Natural killer cell (primary cell): Measurements from ENCODE around the gene DUSP15. TPM values are rescaled to one million over a fixed set of nuclear protein-coding genes. Genes with fewer than 3 reads are reported as not detected.

Experiments
- ATAC-seq, 3 donors: fragments of 150-1000 bp in 2 of 3; fragments of 200-7000 bp in 1 of 3; cut with Tn5 transposase; 1 replicate in 1 of 3; 2 replicates in 2 of 3; pipeline ENCODE4 v1.10.0; 2021; ENCODE audit warnings: mild to moderate bottlenecking in 2 of 3, moderate library complexity in 2 of 3
- DNase-seq, 2 donors: peaks; one replicate each; pipeline versions ENCODE4 v3.0.0 to v3.0.0-alpha.2; 2013 to 2021; ENCODE audit warnings: mixed read lengths in 1 of 2
- H3K27ac ChIP-seq: one replicate; pipeline ENCODE4 v1.5.1; 2013; ENCODE audit warnings: mild to moderate bottlenecking, low read length
- H3K27me3 ChIP-seq: one replicate; pipeline ENCODE4 v1.6.1; 2013; ENCODE audit warnings: low read length; ENCODE audit not compliant: control insufficient read depth, insufficient read depth
- H3K36me3 ChIP-seq: one replicate; pipeline ENCODE4 v1.6.1; 2013; ENCODE audit warnings: low read length; ENCODE audit not compliant: control insufficient read depth, insufficient read depth
- H3K4me1 ChIP-seq: one replicate; pipeline ENCODE4 v1.6.1; 2013; ENCODE audit warnings: low read length; ENCODE audit not compliant: control insufficient read depth, insufficient read depth
- H3K4me3 ChIP-seq: one replicate; pipeline ENCODE4 v1.5.1; 2013; ENCODE audit warnings: low read length
- H3K9me3 ChIP-seq: one replicate; pipeline ENCODE4 v1.6.1; 2013; ENCODE audit warnings: low read length; ENCODE audit not compliant: control insufficient read depth, insufficient read depth
- H3K27ac Mint-ChIP-seq, 2 donors: one replicate each; pipeline ENCODE4 v1.8.0; 2022; ENCODE audit warnings: mild to moderate bottlenecking in 2 of 2, mixed read lengths in 2 of 2, moderate library complexity in 1 of 2
- H3K27me3 Mint-ChIP-seq, 2 donors: one replicate each; pipeline ENCODE4 v1.8.0; 2022; ENCODE audit warnings: low read depth in 2 of 2, mixed read lengths in 2 of 2
- H3K36me3 Mint-ChIP-seq: one replicate; pipeline ENCODE4 v1.8.0; 2022; ENCODE audit warnings: mixed read lengths
- H3K4me1 Mint-ChIP-seq, 2 donors: one replicate each; pipeline ENCODE4 v1.8.0; 2022; ENCODE audit warnings: mixed read lengths in 2 of 2
- H3K4me3 Mint-ChIP-seq: one replicate; pipeline ENCODE4 v1.8.0; 2022; ENCODE audit warnings: mild to moderate bottlenecking, moderate library complexity, mixed read lengths
- H3K9me3 Mint-ChIP-seq, 2 donors: one replicate each; pipeline ENCODE4 v1.8.0; 2022; ENCODE audit warnings: mixed read lengths in 2 of 2
- WGBS: methylation state at CpG from one replicate; pipeline ENCODE4 v1.1.7; 2013; ENCODE audit warnings: missing lambda C conversion rate; ENCODE audit not compliant: insufficient coverage; 5-methylcytosine and 5-hydroxymethylcytosine counted together
- intact Hi-C: fragments of 100-400 bp; cut with micrococcal nuclease; formaldehyde crosslinking; loops from one replicate; pipeline ENCODE4 v1.14.2; 2022
- total RNA-seq, 4 donors: library from RNA; stranded (reverse); fragments of 120-200 nt in 1 of 4; gene quantifications; one replicate each; pipeline versions ENCODE4 v1.2.3 to v1.2.4, GENCODE V29; 2013 to 2022
- TF ChIP-seq, protein P1 (sequence below): fragments of 200-600 bp; IDR thresholded peaks from one replicate; pipeline ENCODE4 v1.8.0; 2022; ENCODE audit warnings: antibody characterized with exemption

The DUSP15 gene
- total RNA-seq, 3 donors from 2014 or later (not counting 1 experiment from before 2014, with no cell fraction given), result not detected

DNA sequence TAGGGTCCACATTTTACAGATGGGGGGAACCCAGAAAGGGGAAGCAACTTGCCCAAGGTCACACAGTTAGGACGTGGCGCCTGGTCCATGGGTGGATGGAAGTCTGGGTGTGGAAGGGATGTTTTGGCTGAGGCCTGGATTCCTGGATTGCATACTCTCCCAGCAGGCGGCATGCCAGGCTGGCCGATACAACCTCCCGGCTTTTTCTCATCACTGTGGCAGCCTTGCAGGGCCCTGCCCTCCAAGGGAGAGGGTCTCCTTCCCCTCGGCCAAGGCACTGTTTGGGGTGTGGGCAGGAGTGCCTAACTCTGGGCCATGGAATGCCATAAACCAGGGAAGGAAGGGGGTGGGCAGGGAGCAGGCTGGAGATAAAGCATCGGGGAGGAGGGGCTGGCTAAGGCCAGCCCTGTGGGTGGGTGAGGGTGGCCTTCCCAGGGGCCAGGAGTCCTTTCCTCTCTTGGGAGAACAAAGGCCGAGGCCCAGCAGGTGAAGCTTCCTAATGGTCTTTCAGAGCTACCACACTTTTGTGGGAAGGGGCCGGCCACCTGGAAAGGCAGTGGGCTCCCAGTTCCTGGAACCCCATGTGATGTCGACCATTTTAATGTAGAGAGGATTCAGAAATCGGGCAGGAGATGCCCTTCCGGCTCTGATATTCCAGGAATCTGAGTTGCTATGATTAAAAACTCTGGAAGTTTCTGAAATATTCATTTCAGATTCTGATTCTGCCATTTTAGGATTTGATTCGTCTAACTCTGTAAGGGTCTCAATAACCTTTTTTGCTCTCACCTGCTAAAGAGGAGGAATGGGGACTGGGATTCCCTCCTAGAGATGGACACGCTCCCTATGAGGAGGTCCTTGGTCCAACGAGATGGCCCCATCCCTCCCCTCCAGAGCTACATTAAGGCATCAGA, 29.2 kb downstream of the DUSP15 start:
- Mint-ChIP-seq H3K4me3 (no peak overlapping the region), H3K27ac (no peak overlapping the region), H3K4me1 (peaks cover 6% of the 10 kb centered on the region in 2 donors), H3K27me3 (no peaks in the 10 kb centered on the region), H3K9me3 (no peaks in the 10 kb centered on the region), H3K36me3 (no peaks in the 10 kb centered on the region)
- H3K36me3 ChIP-seq, result no peaks in the 10 kb centered on the region
- TF ChIP-seq, protein P1, sequence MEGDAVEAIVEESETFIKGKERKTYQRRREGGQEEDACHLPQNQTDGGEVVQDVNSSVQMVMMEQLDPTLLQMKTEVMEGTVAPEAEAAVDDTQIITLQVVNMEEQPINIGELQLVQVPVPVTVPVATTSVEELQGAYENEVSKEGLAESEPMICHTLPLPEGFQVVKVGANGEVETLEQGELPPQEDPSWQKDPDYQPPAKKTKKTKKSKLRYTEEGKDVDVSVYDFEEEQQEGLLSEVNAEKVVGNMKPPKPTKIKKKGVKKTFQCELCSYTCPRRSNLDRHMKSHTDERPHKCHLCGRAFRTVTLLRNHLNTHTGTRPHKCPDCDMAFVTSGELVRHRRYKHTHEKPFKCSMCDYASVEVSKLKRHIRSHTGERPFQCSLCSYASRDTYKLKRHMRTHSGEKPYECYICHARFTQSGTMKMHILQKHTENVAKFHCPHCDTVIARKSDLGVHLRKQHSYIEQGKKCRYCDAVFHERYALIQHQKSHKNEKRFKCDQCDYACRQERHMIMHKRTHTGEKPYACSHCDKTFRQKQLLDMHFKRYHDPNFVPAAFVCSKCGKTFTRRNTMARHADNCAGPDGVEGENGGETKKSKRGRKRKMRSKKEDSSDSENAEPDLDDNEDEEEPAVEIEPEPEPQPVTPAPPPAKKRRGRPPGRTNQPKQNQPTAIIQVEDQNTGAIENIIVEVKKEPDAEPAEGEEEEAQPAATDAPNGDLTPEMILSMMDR, result no peak
- no peak overlapping the region for H3K4me3 ChIP-seq
- peaks cover 5% of the 10 kb centered on the region for H3K27me3 ChIP-seq
- intact Hi-C loops, result no loop called here
- ATAC-seq, result no peak
- H3K27ac ChIP-seq, result no peak overlapping the region
- peaks cover 21% of the 10 kb centered on the region for H3K4me1 ChIP-seq
- WGBS, result 85% methylated on average over 15 of the region's 15 CpGs
- no peak for DNase-seq
- no peaks in the 10 kb centered on the region for H3K9me3 ChIP-seq

DNA sequence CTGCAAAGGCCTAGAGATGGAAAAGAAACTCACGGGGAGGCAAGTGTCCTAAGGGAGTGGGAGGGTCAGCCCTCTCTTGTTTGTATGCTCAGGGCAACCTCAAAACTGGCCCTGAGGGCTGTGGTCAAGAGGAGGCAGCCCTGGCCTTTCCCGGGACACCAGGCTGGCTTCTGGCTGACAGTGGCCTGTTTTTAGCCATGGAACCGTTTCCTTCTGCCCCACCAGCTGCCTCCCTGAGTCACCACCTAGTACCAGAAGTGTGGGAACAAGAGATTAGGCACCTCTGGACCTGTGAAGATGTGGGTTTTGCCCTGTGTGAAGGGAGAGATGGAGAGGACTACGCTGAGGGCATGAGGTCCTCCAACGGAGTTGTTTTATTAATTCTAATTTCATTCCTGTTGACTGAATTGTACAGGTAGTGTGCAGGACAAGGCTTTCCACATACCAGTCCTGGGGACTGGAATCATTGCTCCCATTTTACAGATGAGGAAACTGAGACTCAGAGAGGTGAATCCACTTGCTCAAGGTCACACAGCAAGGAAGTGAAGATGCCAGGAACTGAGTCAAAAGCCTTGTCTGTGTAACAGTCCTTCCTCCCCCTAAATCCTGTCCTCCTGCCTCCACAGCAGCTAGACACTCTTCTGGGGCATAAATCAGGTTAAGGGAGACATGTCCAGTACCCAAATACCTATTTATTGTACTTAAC, 30.4 kb downstream of the DUSP15 start:
- H3K4me1 ChIP-seq, result peaks cover 33% of the 10 kb centered on the region
- no peaks in the 10 kb centered on the region for H3K36me3 ChIP-seq
- intact Hi-C loops, result no loop called here
- Mint-ChIP-seq H3K4me1 (peaks cover 18% of the 10 kb centered on the region in 2 donors), H3K4me3 (no peak overlapping the region), H3K9me3 (no peaks in the 10 kb centered on the region), H3K27me3 (no peaks in the 10 kb centered on the region), H3K36me3 (no peaks in the 10 kb centered on the region), H3K27ac (no peak overlapping the region)
- 76% methylated on average over 5 of the region's 5 CpGs for WGBS
- ATAC-seq (no peak), DNase-seq (no peak)
- no peak overlapping the region for H3K4me3 ChIP-seq
- H3K9me3 ChIP-seq, result no peaks in the 10 kb centered on the region
- H3K27ac ChIP-seq, result no peak overlapping the region
- TF ChIP-seq, protein P1, result no peak
- H3K27me3 ChIP-seq, result peaks cover 5% of the 10 kb centered on the region

GRCh38 chr20:31838646-31839292, 31.6 kb downstream of the DUSP15 start:
- Mint-ChIP-seq H3K4me1 (peaks cover 21 to 23% of the 10 kb centered on the region in 2 donors), H3K36me3 (no peaks in the 10 kb centered on the region), H3K27me3 (no peaks in the 10 kb centered on the region), H3K27ac (no peak overlapping the region), H3K4me3 (no peak overlapping the region), H3K9me3 (no peaks in the 10 kb centered on the region)
- DNase-seq (no peak), ATAC-seq (no peak)
- Histone ChIP-seq H3K4me1 (peaks cover 43% of the 10 kb centered on the region), H3K36me3 (no peaks in the 10 kb centered on the region), H3K27ac (no peak overlapping the region), H3K9me3 (no peaks in the 10 kb centered on the region), H3K27me3 (peaks cover 5% of the 10 kb centered on the region), H3K4me3 (no peak overlapping the region)
- WGBS, result 85% methylated on average over 9 of the region's 9 CpGs
- intact Hi-C loops, result no loop called here
- TF ChIP-seq, protein P1, result no peak
